GM21360 (cell line): Measurements from ENCODE around the gene MLXIPL.
"Not testable (repeated sequence)": the region's sequence is repeated elsewhere in the genome, so short reads cannot be mapped to it uniquely, and the experiment has no call there.

Source experiments
- ATAC-seq: cut with Tn5 transposase; IDR thresholded peaks from one replicate; pipeline ENCODE4 v1.9.1; 2021; ENCODE audit warnings: mild to moderate bottlenecking, moderate library complexity; ENCODE audit not compliant: unreplicated experiment

The MLXIPL gene

GRCh38 chr7:73582664-73583202 is 41.6 kb downstream of the MLXIPL start:
- ATAC-seq, result no peak

- ATAC-seq, result not testable (repeated sequence)
Observed at GRCh38 chr7:73581006-73581405, 43.3 kb downstream of the MLXIPL start.

- peak; percentile 86 for ATAC-seq
Observed at GRCh38 chr7:73578342-73579128, 45.8 kb downstream of the MLXIPL start, which contains the start of gene TBL2. TSS of gene TBL2 (minus strand) at chr7:73578579. CDS start at chr7:73578549, 30 bp downstream.

GRCh38 chr7:73577627-73578341 is 46.5 kb downstream of the MLXIPL start:
- peak; percentile 2 for ATAC-seq

GRCh38 chr7:73573791-73574190 is 50.5 kb downstream of the MLXIPL start:
- no peak for ATAC-seq

- no peak for ATAC-seq
Observed at GRCh38 chr7:73573276-73573675, 51.0 kb downstream of the MLXIPL start.

GRCh38 chr7:73572767-73573186 is 51.5 kb downstream of the MLXIPL start:
- ATAC-seq, result no peak

- no peak for ATAC-seq
Observed at GRCh38 chr7:73570977-73571376, 53.3 kb downstream of the MLXIPL start.

GRCh38 chr7:73570521-73570920 is 53.8 kb downstream of the MLXIPL start:
- no peak for ATAC-seq

GRCh38 chr7:73569042-73569608 is 55.2 kb downstream of the MLXIPL start:
- ATAC-seq, result no peak

- ATAC-seq, result no peak
Observed at GRCh38 chr7:73567846-73568685, 56.3 kb downstream of the MLXIPL start.

GRCh38 chr7:73567140-73567539 is 57.2 kb downstream of the MLXIPL start:
- no peak for ATAC-seq

GRCh38 chr7:73566431-73566830 is 57.9 kb downstream of the MLXIPL start:
- not testable (repeated sequence) for ATAC-seq

GRCh38 chr7:73565675-73566340 is 58.5 kb downstream of the MLXIPL start:
- ATAC-seq, result no peak

GRCh38 chr7:73560109-73560835 is 64.0 kb downstream of the MLXIPL start:
- no peak for ATAC-seq

GRCh38 chr7:73557397-73558257 is 66.7 kb downstream of the MLXIPL start, which contains the start of gene BCL7B:
TSS of gene BCL7B (minus strand) at chr7:73557690. CDS start at chr7:73557578, 112 bp downstream.
- peak; percentile 36 for ATAC-seq

- peak; percentile 88 for ATAC-seq
Observed at GRCh38 chr7:73557108-73557396, 67.3 kb downstream of the MLXIPL start.
